Left ventricle myocardium superior (tissue), 1 donor: ENCODE data around the gene ZBTB47. TPM values are rescaled to one million over a fixed set of nuclear protein-coding genes. Genes with fewer than 3 reads are reported as not detected.

Experiments
- ATAC-seq: fragments of 200-7000 bp; cut with Tn5 transposase; one replicate; pipeline ENCODE4 v1.9.1; 2020; ENCODE audit warnings: mild to moderate bottlenecking, moderate library complexity
- DNase-seq: peaks from one replicate; pipeline ENCODE4 v3.0.0-alpha.2; 2020
- intact Hi-C: fragments of 100-400 bp; cut with micrococcal nuclease; formaldehyde crosslinking; loops from one replicate; pipeline ENCODE4 v1.11.0; 2022
- total RNA-seq: library from RNA; stranded (reverse); fragmentation: NEBNext Ultra II Directional; extraction: Animal tissue kit (Norgen Biotek cat#: 25700); gene quantifications from one replicate; pipeline ENCODE4 v1.2.1, GENCODE V29; 2021
- donor health status: DM: no; HTN: yes; CAD: no; lungs with severe emphysema.

ZBTB47 gene
- total RNA-seq, 1 donor from 2014 or later = 90.5 TPM

DNA sequence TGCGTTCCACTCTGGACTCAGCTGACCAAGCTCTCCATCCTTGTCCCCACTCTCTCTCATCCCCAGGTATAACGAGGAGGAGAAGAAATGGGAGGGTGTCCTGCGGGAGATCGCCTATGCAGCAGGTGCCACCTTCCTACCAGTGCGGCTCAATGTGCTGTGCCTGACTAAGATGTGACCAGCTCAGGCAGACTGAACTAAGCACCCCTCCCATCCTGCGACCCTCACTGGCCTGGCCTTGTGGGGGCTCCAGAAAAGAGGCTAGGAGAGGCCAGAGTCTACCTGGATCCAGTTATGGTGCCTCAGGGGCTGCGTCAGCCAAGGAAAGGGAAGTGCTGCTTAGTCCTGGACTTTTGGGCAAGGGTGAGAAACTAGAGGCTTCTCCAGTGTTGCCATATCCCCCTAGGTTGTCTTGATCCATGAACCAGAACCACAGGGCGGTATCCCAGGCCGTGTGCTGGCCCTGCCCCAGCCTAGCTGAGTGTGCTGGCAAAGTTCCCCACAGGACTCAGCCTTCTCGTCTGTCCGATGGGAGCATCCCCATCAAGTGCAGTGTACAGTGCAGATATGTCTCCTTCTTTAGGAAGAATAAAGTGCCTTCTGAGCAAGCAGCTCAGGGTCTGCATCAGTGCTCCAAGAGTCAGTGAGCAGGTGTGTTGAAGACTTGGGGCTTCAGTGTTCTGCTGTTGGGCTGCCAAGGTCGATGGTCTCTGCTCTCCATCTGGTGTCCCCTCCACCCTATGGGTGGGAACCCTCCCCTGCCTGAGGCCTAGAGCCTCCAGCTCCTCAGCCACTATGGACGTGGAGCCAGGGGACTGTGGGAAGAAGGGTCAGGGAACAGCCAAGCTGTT is 38.5 kb downstream of the ZBTB47 start:
- ATAC-seq (peak; percentile 12), DNase-seq (no peak)
- intact Hi-C loops = no loop called here

- DNase-seq = no peak
- intact Hi-C loops = no loop called here
- ATAC-seq = peak; percentile 11
Observed at GRCh38 chr3:42692667-42693529, 39.4 kb downstream of the ZBTB47 start.

DNA sequence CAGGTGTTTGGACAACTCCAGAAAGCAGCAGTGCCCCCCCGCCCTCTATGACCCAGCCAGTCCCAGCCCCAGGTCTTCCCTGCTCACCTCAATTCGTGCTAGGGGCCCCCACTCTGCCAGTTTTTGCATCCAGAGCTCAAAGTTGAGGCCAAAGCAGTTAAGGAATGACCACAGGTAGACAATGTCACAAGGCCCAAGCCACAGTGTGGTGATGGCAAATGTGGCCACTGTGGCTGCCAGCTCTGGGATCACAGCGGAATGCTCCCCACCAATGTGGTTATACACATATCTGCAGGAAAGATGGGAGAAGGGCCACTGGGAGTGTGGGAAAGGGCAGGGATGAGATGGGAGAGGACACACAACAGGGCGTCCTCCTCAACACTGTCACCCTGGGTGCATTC is 40.0 kb downstream of the ZBTB47 start:
- intact Hi-C loops = no loop called here
- no peak for DNase-seq
- no peak for ATAC-seq

DNA sequence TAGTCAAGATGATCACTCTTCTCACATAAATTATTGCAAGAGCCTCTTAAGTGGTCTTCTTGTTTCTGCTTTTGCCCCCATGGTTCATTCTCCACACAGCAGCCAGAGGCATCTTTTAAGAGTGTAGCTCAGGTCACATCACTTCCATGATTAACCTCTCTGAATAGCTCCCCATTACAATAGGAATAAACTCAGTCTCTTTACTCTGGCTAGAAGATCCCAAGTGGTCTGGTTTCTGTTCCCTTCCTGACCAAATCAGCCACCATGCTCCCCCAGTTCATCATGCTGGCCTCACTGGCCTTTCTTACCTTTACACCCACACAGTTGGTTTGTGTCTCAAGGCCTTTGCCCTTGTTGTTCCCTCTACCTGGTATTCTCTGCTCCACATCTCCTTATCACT is 40.9 kb downstream of the ZBTB47 start:
- ATAC-seq (no peak), DNase-seq (no peak)
- intact Hi-C loops = no loop called here

- ATAC-seq (no peak), DNase-seq (no peak)
- intact Hi-C loops = no loop called here
Observed at GRCh38 chr3:42696356-42697288, 43.1 kb downstream of the ZBTB47 start.

GRCh38 chr3:42697289-42698051 is 44.0 kb downstream of the ZBTB47 start:
- ATAC-seq (no peak), DNase-seq (no peak)
- intact Hi-C loops = no loop called here

- ATAC-seq (no peak), DNase-seq (no peak)
- intact Hi-C loops = no loop called here
Observed at GRCh38 chr3:42698216-42698910, 44.9 kb downstream of the ZBTB47 start.

DNA sequence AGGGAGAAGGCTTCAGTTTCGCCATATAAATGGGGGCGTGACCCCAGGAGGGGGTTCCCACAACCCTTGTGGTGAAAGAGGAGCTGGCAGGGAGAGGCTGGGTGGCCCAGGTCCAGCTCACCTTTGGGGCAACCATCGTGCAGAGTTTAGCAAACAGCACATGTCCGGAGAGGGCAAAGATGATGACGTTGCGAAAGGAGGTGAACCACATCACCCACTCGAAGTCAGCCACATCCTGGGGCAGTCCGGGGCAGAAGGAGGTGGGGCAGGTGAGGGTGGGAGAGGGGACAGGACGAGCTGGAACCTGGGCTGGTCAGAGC is 45.4 kb downstream of the ZBTB47 start:
- intact Hi-C loops = no loop called here
- ATAC-seq (no peak), DNase-seq (no peak)

- no peak for DNase-seq
- ATAC-seq = no peak
- intact Hi-C loops = no loop called here
Observed at GRCh38 chr3:42699511-42699971, 46.0 kb downstream of the ZBTB47 start.

DNA sequence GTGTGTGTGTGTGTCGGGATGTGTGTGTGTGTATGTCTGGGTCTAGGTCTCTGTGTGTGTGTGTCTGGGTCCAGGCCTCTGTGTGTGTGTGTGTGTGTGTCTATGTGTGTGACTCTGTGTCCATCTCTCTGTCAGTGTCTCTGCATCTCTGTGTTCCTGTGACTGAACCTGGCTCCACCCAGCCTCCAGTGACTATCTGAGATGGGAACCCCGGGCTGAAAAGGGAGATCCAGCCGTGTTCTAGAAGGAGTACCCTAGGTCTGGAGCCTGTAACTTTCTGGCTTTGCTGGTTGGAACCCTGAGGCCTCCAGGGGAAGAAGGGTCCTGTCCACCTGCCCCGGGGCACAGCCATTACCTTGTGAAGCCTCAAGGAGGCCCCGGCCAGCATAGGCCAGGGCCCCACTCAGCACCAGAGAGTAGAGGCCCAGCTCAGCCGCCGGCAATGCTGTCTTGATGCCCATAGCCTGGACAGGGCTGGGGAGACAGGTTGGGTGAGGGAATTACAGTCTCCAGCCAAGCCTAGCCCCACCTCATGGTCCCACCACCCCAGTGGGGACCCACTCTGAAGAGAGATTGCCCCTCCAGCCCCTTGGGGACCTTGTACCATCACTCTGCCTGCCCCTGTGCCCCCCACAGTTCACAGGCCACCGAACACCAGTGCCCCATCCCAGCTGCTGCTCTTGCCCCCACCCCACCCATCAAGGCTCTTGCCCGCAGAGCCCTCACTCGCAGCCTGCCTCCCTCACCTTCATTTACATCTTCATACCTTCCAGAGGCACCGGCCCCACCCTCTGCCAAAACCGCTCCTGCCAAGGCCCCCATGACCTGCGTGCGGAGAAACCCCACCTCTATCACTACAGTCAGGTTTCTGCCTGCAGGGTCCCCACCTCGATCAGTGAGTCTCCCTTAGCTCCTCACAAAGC is 47.1 kb downstream of the ZBTB47 start:
- ATAC-seq (no peak), DNase-seq (no peak)
- intact Hi-C loops = no loop called here

- DNase-seq = peak; percentile 91
- peak; percentile 75 for ATAC-seq
- intact Hi-C loops = no loop called here
Observed at GRCh38 chr3:42701371-42702065, 48.0 kb downstream of the ZBTB47 start.

DNA sequence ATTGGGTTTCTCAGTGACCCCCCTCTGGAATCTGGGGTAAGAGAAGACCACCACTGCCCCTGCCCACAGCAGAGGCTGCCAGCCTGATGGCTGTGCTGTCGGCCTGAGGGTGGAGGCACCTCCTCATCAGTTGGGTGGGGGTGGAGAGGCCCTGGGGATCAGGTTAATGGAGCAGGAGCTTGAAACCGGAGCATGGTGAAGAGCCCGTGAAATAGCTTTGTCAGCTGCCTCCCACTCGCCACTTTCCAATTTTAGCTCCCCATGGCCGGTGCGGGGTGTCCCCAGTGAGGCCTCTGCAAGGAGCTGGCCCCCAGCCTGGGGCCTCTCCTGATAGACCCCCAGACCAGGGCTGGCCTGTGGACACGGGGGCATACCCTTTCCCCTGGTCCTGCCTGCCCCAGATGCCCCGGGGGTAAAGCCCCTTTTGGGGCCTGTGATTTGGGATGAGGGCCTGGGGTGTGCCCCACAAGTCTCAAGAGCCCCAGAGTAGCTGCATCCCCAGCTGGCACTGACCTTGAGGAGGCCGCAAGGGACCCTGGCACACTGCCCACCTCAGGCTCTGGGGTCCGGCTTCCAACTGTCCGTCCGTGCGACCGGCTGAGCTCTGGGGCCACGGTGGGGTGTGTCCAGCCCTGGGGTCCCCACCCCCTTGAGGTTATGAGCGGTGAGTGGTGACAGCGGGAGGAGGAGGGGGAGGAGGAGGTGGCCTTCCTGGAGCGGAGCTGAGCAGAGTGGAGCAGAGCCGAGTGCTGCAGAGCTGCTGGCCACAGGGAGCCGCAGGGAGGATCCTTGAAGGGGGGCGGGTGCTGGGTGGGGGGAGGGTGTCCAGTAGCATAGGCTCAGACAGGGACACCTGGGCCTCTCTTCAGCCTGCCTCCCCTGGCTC is 48.8 kb downstream of the ZBTB47 start, which contains the start of gene HHATL:
HHATL (minus strand) TSS at position 733 of the 886 bp plus-strand sequence. CDS start 1,972 bp downstream, outside the sequence.
- ATAC-seq = peak; percentile 78
- DNase-seq = peak; percentile 86
- intact Hi-C loops = no loop called here

DNA sequence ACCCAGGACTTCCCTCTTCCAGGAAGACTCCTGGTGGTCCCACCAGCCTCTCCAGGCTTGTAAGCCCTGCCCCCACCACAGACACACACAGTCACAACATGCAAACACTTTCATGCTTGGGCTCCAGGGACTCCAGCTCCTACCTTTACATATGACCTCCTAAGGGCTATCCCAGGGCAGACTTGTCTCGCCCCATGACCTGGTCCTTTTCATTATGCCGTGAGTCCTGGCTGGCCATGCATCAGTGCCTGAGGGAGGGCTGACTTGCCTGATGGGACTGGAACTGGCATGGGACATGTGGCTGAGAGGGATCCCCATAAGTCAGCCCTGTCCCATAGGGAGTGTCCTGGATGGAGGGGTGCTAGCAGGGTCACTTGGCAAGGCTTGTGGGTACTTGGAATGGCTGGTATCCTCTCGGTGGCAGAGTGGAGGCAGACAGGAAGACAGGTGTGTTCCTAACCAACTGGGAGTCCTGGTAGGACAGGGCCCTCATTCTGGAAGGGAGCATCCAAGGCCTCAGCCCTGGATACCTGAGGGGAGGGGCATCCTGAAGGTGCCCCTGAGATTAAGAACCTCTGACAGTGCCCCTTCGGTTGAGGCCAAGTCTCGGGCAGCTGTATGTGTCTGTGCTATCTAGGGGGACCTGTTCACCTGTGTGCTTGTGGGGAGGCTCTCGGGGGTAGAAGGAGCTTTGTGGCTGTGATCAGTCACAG is 49.6 kb downstream of the ZBTB47 start:
- no peak for ATAC-seq
- DNase-seq = no peak
- intact Hi-C loops = no loop called here

DNA sequence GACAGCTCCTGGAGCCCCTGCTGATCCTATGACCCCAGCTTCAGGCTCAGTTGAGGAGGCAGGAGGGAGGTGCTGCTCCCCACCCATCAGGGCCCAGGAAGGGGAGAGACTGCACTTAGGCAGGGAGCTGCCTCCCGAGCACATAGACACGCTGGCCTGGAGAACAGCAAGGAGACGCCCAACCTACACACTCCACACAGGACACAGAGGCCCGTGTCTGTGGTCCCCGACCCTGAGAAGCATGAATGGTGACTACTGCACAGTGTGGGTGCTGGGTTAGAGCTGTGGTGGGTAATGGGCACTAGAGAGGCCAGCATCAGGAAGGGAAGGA is 50.2 kb downstream of the ZBTB47 start:
- intact Hi-C loops = no loop called here
- ATAC-seq = no peak
- DNase-seq = no peak
